Measurements from ENCODE around the gene ZNF804B. TPM values are rescaled to one million over a fixed set of nuclear protein-coding genes. Genes with fewer than 3 reads are reported as not detected.

The ZNF804B gene
- total RNA-seq, 1 experiment from 2014 or later: not detected

DNA sequence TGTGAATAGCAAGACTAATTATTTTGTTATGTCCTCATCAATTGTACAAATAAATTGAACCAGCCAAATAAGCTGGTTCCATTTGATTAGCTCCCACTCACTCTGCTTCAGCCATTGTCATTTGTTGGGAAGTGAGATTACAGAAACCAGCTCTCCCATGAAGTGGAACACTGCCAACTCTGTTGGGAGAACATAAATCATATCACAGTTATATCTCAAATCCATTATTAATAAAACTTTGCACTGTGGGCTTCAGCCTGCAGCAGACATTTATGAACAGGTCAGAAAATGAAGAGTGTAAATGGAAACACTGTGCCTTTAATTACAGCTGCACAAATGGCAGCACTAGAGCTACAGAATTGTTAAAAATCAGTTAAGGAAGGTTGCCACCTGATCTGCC is 82.7 kb downstream of the ZNF804B start:
- Mint-ChIP-seq H3K4me3 (no peak overlapping the region), H3K4me1 (no peaks in the 10 kb centered on the region), H3K36me3 (ENCODE audit: insufficient read depth in 1 of 3, low read depth in 3 of 3) (no peaks in the 10 kb centered on the region), H3K27me3 (ENCODE audit: low read depth) (no peaks in the 10 kb centered on the region), H3K27ac (no peak overlapping the region), H3K9me3 (no peaks in the 10 kb centered on the region)
- no peak overlapping the region for H3K27ac ChIP-seq (ENCODE audit: insufficient read length, low read depth, low read length)
- H4K5ac ChIP-seq (ENCODE audit: insufficient read length, low read depth, low read length): no peak overlapping the region
- no peak overlapping the region for H2BK20ac ChIP-seq (ENCODE audit: low read depth, low read length, poor library complexity, severe bottlenecking)
- H3K23me2 ChIP-seq (ENCODE audit: insufficient read length, low read depth, low read length, poor library complexity, severe bottlenecking): no peaks in the 10 kb centered on the region
- H3K79me2 ChIP-seq (ENCODE audit: insufficient read depth, low read length): no peaks in the 10 kb centered on the region
- no peak overlapping the region for H3K56ac ChIP-seq (ENCODE audit: insufficient read length, low read depth, low read length)
- H3K9ac ChIP-seq (ENCODE audit: extremely low read depth, insufficient read length, low read length): no peak overlapping the region
- H3K23ac ChIP-seq (ENCODE audit: insufficient read length, low read depth, low read length): no peak overlapping the region
- no peak overlapping the region for H3K4ac ChIP-seq (ENCODE audit: low read depth, low read length)
- H2BK12ac ChIP-seq (ENCODE audit: insufficient read length, low read depth, low read length): no peak overlapping the region
- no peak overlapping the region for H2AK5ac ChIP-seq (ENCODE audit: insufficient read length, low read length)
- TF ChIP-seq, protein P1, sequence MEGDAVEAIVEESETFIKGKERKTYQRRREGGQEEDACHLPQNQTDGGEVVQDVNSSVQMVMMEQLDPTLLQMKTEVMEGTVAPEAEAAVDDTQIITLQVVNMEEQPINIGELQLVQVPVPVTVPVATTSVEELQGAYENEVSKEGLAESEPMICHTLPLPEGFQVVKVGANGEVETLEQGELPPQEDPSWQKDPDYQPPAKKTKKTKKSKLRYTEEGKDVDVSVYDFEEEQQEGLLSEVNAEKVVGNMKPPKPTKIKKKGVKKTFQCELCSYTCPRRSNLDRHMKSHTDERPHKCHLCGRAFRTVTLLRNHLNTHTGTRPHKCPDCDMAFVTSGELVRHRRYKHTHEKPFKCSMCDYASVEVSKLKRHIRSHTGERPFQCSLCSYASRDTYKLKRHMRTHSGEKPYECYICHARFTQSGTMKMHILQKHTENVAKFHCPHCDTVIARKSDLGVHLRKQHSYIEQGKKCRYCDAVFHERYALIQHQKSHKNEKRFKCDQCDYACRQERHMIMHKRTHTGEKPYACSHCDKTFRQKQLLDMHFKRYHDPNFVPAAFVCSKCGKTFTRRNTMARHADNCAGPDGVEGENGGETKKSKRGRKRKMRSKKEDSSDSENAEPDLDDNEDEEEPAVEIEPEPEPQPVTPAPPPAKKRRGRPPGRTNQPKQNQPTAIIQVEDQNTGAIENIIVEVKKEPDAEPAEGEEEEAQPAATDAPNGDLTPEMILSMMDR (conservative IDR thresholded peaks at IDR 0.05): no peak
- no peak for DNase-seq
- no peak overlapping the region for H2BK5ac ChIP-seq (ENCODE audit: insufficient read length, low read length)
- no peak overlapping the region for H3K18ac ChIP-seq (ENCODE audit: insufficient read length, low read depth, low read length)
- no peak overlapping the region for H3K14ac ChIP-seq (ENCODE audit: insufficient read depth, low read length)
- H3K9me3 ChIP-seq (ENCODE audit: control insufficient read depth, low read depth, low read length): no peaks in the 10 kb centered on the region
- no peaks in the 10 kb centered on the region for H3K79me1 ChIP-seq (ENCODE audit: insufficient read depth, low read depth, low read length, poor library complexity, severe bottlenecking)
- H3T11ph ChIP-seq (ENCODE audit: low read length): no peak overlapping the region
- H2AFZ ChIP-seq (ENCODE audit: low read length): no peak overlapping the region
- no peaks in the 10 kb centered on the region for H4K20me1 ChIP-seq (ENCODE audit: control insufficient read depth, insufficient read depth, insufficient read length)
- H4K91ac ChIP-seq (ENCODE audit: insufficient read length, low read depth, low read length): no peak overlapping the region
- no peak overlapping the region for H4K8ac ChIP-seq (replicated peaks; ENCODE audit: insufficient read length, low read depth, low read length)
- no peaks in the 10 kb centered on the region for H3K27me3 ChIP-seq (ENCODE audit: insufficient read depth, low read length)
- no peak overlapping the region for H2BK15ac ChIP-seq (ENCODE audit: low read depth, low read length)
- no peak overlapping the region for H3K4me2 ChIP-seq (ENCODE audit: insufficient read depth, insufficient read length, low read length)
- H2BK120ac ChIP-seq (ENCODE audit: low read depth, low read length, poor library complexity, severe bottlenecking): no peak overlapping the region
- no peaks in the 10 kb centered on the region for H3K4me1 ChIP-seq (ENCODE audit: insufficient read depth, low read length)

All from H9 (cell line).